GM10248 (cell line): ENCODE results near the gene CEP295NL.

Source experiments
- CTCF ChIA-PET: fragments of 300-600 bp; sonication (Branson Sonifier 250); formaldehyde crosslinking; extraction: SDS; loops from one replicate; lab custom pipeline; 2021; ENCODE audit warnings: antibody characterized with exemption; lab: Yijun Ruan, JAX
- POLR2A ChIA-PET: fragments of 350-650 bp; sonication (Branson Sonifier 250); formaldehyde crosslinking; extraction: SDS; loops from one replicate; lab custom pipeline; 2020; ENCODE audit warnings: antibody characterized with exemption; lab: Yijun Ruan, JAX
- DNase-seq: peaks from one replicate; pipeline ENCODE4 v3.0.0; 2012; ENCODE audit errors: extremely low spot score
- TF ChIP-seq, protein P1 (sequence below): IDR thresholded peaks from 2 replicates; pipeline ENCODE4 v1.5.1; 2012; ENCODE audit warnings: mild to moderate bottlenecking, low read depth; ENCODE audit errors: extremely low read depth, missing control alignments, control extremely low read depth

CEP295NL gene

GRCh38 chr17:78844301-78845005 lies 58.5 kb downstream of the CEP295NL start:
- TF ChIP-seq, protein P1, sequence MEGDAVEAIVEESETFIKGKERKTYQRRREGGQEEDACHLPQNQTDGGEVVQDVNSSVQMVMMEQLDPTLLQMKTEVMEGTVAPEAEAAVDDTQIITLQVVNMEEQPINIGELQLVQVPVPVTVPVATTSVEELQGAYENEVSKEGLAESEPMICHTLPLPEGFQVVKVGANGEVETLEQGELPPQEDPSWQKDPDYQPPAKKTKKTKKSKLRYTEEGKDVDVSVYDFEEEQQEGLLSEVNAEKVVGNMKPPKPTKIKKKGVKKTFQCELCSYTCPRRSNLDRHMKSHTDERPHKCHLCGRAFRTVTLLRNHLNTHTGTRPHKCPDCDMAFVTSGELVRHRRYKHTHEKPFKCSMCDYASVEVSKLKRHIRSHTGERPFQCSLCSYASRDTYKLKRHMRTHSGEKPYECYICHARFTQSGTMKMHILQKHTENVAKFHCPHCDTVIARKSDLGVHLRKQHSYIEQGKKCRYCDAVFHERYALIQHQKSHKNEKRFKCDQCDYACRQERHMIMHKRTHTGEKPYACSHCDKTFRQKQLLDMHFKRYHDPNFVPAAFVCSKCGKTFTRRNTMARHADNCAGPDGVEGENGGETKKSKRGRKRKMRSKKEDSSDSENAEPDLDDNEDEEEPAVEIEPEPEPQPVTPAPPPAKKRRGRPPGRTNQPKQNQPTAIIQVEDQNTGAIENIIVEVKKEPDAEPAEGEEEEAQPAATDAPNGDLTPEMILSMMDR: no peak
- CTCF ChIA-PET: interaction anchor here (1.4 kb wide), 2 partner anchors 8 to 21 kb away, joined by 4 read pairs; no protein-coding TSS in a partner anchor
- POLR2A ChIA-PET: no interaction called here
- DNase-seq: no peak

GRCh38 chr17:78842881-78843565 lies 60.0 kb downstream of the CEP295NL start:
- DNase-seq: peak; percentile 70
- ChIA-PET POLR2A (no interaction called here), CTCF (interaction anchor here (0.8 to 1.7 kb wide), 4 partner anchors 9 to 129 kb away, joined by 3 to 4 read pairs (median 4); no protein-coding TSS in a partner anchor)
- TF ChIP-seq, protein P1: peak; percentile 62

DNA sequence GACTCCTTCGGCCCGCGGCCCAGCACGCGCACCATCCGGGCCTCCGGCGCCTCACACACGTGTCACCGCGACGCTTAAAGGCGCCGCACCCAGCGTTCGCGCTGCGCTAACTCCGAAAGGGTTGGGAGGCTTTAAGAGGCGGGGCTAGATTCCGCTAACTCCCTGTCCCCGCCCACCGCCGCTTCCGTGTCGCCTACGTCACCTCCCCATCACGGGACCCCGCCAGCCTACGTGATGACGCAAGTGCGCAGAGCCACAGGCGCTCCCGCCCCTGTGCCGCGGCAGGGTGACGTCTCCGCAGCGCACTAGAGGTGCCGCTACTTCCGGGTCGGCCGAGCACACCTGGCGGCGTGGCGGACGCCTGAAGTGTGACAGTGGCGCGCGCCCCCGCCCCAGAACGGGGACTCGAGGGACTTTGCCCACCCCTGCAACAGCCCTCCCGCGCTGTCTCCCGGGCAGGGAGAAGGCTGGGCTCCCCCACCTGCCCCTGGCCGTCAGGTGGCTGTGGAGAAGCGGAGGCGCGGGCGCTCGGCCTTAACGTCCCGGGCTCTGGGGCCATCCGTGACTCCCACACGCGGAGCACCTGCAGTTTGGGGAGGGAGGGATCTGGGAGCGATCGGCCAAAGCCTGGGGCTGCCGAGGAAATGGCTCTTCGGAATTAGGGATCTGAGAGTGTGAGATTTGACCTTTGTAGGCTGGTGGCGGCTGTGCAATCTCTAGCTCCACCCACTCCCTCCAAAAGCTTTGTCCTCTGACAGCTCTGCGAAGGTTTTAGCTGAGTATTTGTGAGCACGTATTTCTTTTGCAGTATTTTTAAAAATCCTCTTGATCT lies 62.0 kb downstream of the CEP295NL start, which contains the start of gene USP36:
USP36 (minus strand) TSS at position 35 of the 832 bp plus-strand sequence. CDS start 4,451 bp downstream, outside the sequence.
- ChIA-PET POLR2A (no interaction called here), CTCF (interaction anchor here (1.2 kb wide), 1 partner anchor 9 kb away, joined by 3 read pairs; no protein-coding TSS in a partner anchor)
- TF ChIP-seq, protein P1: no peak
- DNase-seq: peak; percentile 99
